ENCODE results near the gene FREM1.

GRCh38 chr9:14843163-14843562, 67.1 kb downstream of the FREM1 start:
- TF ChIP-seq ZNF274 (IDR thresholded peaks at IDR 0.05; ENCODE audit: low read depth, low read length): no peak
- no peak for TF ChIP-seq SUZ12 (IDR thresholded peaks at IDR 0.05; ENCODE audit: extremely low read depth, insufficient read depth, insufficient read length)
- TF ChIP-seq YY1 (IDR thresholded peaks at IDR 0.05; ENCODE audit: insufficient read depth, insufficient read length): no peak

Measured in NT2/D1 (cell line).